GM19193 (cell line): ENCODE data around the gene VSX2.

Experiments used
- POLR2A ChIP-seq: IDR thresholded peaks from 4 replicates; pipeline ENCODE4 v1.6.1; 2011; ENCODE audit not compliant: insufficient read depth, insufficient read length; ENCODE audit errors: extremely low read depth

The VSX2 gene

DNA sequence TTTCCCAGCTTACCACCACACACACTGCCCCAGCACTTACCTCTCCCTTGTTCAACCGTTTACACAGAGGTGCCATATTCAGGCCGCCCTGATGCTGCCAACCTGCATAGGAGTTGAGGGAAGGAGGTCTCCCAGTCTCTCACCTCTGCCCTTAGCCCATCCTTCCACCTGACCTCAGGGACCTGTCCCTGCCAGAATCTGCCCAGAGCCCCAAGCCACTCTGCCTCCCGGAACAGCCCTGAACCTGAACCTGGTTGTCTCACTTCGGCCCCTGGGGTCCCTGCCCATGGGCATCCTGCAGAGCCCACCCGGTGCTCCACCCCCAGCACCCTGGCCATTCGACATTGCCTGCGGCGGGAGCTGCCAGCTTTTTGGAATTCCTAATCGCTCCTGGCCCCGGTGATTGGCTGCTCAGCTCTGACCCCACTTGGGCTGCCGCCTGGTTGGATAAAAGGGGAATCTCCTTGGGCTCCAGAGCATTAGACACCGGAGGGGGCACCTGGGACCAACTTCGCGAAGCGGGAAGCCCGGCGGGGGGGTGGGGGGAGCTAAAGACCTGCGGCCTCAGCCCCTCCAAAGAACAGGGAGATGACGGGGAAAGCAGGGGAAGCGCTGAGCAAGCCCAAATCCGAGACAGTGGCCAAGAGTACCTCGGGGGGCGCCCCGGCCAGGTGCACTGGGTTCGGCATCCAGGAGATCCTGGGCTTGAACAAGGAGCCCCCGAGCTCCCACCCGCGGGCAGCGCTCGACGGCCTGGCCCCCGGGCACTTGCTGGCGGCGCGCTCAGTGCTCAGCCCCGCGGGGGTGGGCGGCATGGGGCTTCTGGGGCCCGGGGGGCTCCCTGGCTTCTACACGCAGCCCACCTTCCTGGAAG is at the start of gene VSX2:
Gene VSX2 (plus strand): TSS at position 476 of the 874 bp plus-strand sequence. CDS start 113 bp downstream, at position 589.
- TF ChIP-seq POLR2A = no peak

DNA sequence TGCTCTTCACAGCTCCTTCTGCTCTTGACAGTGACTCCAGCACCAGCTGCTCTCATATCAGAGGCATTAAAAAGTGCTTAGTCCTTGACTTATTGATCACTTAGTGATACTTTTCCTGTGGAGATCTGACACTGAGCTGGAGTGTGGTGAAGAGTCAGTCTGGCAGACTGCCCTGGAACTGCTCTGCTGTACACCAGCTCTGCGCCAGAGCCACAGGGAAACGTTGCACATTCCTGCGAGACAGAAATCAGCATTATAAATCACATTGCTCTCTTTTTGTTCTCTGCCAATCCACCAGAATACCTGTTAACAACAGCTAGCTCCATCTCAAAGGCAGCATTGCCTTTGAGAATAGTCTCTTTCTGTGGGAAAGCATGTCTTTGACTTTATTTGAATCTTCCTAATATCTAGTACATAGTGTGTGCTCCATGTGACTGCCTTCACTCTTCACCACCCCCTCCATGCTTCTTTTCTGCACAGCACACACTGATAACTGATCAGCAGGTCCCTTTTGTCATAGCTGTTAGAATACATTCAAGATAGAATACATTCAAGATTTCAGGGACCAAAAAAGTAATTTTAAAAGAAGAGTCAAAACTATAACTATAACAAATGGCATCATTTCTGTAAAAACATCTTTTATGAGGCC is 48.2 kb upstream of the VSX2 start:
- TF ChIP-seq POLR2A = no peak

DNA sequence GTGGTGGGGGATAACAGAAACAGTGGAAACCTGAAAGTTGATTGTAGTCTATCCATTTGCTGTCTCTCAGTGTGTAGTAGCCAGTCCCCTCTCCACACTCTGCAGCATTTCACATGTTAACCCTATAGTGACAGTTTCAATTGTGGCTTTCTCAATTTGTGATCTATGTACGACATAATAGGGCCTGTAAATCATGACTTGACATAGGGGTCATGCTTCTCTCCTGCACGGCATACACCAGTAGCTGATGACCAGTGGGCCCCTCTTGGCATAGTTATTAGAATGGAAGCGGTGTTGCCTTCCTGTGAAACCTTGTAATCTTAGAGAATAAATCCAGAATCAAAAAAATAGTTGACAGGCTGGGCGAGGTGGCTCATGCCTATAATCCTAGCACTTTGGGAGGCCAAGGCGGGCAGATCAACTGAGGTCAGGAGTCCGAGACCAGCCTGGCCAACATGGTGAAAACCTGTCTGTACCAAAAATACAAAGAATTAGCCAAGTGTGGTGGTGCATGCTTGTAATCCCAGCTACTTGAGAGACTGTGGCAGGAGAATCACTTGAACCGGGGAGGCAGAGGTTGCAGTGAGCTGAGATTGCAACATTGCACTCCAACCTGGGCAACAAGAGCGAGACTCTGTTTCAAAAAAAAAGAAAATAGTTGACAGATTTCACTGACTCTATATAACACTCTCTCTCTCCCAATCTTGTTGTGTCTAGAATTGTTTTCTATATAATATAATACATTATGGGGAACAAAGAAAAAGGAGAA is 44.6 kb upstream of the VSX2 start:
- no peak for TF ChIP-seq POLR2A

DNA sequence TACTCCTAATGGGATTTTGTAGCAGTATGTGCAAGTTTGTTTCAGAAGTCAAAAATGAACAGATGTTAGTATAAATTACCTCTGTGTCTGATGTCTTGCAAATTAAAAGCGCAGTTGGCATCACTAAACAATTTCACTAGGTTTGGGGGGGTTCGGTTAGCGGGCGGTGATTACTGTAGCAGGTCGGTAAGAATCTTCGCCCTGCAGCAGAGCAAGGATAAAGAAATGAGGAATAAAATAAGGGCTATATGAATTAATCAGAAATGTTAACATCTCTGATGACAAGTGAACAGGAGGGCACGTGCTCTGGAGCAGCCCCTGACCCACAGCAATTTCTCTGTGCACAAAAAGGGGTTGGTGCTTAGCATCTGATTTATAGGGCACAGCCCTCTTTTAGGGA is 43.6 kb upstream of the VSX2 start:
- TF ChIP-seq POLR2A = no peak

DNA sequence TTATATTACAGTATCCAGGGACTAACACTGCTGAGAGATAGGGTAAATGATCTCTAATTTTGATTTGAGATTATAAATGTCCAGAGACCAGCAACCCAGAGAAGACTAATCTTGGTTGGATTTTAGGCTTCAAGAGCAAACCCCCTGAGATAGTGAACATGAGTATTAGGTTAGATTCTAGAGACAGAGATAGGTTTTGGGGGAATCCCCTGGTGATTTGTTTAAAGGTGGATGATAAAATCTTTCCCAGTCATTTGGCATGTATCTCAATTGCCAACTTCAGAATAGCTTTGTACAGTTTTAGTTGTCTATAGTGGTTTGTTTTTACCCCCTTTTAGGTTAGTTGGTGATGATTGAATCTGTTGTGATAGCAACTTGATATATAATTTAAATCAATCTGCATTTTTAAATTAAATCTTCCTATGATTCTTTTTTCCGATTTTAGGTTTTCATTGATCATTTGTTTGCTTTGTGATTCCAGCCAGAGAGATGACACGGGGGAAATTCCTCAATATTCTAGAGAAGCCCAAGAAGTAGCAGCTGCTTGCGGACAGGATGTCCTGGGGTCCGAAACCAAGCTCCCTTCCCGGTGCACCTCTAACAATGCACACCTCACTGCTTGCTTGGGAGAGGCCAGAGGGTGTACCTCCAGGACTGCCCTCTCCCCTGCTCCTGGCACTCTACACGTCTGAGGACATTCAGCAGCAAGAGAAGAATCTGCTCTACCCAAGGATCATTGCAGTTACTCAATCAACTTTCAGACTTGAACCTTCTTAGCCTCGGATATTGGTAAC is 40.6 kb upstream of the VSX2 start:
- TF ChIP-seq POLR2A = no peak

DNA sequence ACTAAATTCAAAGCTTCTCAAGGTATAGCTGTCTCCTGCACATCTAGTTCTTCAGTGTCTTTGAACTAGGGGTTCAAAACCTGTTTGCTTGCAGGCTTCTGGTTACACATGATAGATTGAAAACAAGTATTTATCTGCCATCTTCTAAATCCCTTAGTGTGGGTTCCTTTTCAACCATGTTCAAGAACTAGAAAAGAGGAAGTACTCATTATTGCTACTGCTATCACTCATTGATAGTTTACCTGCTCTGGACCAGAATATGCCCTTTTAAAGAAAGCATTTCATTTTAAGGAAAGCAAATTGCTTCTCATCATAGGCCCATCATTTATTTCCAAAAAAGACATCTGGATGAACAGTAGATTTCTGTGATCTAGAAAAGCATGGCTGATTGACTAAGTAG is 37.1 kb upstream of the VSX2 start:
- TF ChIP-seq POLR2A = no peak

DNA sequence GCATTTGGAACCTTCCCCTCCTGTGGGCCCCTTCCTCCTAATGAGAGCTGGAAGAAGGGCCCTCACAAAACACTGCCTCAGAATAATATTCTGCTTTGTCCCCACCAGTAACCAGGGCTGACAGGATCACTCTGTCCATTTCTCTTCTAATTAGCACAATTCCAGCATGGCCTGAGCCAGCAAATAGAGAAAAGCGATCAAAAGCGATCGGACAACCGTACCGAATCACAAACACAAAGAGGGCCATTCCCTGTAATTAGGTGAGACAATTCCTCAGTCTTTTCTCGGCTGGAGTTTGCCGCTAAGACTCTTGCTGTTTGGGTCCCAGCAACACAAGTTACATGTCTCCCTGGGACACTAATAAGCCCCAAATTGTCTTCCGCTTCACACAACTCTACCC is 35.6 kb upstream of the VSX2 start:
- no peak for TF ChIP-seq POLR2A

DNA sequence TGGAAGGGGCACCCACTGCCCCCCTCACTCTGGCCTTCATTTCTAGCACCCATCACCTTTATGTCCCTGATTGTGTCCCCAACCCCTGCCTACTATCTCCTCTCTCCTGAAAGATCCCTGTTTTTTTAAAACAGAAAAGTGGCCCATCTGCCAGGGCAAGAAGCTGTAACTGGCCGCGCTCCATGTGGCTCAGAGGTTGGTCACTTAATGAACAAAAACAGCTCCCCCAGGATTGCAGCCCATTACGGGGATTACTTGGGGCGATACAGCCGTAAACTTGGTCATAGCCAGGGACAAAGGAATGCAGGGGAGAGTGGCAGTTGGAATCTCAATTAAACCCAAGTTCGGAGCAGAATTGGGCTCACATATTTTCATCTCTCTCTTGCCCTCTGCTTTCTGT is 34.8 kb upstream of the VSX2 start:
- no peak for TF ChIP-seq POLR2A

DNA sequence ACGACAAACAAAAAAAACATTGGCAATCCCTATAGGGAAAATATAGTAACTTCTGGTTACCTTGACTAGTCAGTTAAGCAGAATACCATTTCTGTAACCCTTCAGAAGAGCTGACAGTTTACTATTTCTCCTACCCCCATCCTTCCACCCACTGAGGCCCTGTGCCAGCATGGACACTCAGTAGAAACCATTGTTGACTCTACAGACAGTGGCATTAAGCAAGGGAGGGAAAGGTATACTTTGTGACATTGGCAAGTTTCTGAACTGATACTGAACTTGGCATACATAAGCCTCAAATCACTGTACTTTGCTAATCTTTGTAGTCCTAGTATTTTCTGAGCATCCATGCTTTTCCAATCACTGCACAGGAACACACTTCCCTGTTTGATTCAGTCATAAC is 33.4 kb upstream of the VSX2 start:
- TF ChIP-seq POLR2A = no peak

DNA sequence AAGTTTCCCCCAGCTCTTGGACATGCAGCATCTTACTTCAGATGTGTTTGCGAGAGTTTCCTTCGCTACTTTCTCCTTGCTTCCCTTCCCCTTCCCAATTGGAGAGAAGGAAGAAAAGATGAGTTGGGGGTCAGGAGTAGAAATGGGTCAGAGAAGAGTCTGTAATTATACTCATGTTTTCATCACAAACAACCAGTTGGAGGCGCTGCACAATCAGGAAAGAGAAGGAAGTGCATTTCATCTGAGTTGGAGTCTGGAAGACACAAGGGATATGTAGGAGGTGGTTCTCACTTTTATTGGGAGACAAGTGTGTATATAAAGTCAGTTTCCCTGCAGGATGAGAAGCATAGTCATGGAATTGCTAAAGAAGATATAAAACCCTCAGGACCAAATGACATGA is 31.3 kb upstream of the VSX2 start:
- no peak for TF ChIP-seq POLR2A

DNA sequence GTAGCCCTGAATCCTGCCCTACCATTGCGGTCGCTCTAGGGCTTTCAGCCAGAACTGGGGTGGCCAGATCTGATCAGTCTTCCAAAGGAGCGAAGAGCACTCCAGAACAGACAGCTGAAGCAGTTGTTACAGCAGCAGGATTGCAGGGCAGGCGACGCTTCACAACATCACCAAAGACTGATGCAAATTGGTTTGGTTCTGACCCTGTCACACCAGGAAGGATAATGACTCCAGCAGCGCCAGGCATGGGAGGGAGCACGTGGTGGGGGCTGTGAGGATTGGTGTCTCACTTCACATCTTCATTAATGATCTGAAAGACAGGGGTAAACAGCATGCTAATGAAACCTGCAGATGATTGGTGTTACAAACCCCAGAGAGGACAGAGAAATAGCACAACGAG is 30.6 kb upstream of the VSX2 start:
- TF ChIP-seq POLR2A = no peak

DNA sequence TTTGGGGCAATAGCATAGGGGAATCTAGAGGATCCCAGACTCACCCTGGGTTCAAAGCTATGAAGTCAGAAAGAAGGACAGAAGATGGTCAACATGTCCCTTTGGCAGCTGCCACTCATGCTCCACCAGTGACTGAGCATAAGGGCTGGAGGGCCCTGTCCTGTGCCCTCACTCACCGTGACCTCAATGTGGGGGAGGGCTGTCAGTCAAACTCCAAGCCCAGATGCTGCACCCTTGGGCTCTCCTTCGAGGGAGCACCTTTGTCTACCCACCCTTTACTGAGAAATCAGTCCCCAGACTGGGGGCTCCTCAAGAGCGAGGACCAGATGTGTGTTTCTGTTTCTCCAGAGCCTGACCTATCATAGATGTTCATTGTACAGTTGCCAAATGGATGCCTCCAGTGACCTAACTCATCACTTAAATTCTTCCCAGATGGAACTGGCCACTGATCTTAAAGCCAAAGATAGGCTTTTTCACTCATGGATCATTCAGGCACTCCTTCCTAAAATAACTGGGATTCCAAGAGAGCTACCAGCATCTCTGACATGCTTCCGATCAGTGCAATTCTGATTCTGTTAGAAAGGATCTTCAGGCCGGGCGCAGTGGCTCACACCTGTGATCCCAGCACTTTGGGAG is 27.2 kb upstream of the VSX2 start:
- no peak for TF ChIP-seq POLR2A

DNA sequence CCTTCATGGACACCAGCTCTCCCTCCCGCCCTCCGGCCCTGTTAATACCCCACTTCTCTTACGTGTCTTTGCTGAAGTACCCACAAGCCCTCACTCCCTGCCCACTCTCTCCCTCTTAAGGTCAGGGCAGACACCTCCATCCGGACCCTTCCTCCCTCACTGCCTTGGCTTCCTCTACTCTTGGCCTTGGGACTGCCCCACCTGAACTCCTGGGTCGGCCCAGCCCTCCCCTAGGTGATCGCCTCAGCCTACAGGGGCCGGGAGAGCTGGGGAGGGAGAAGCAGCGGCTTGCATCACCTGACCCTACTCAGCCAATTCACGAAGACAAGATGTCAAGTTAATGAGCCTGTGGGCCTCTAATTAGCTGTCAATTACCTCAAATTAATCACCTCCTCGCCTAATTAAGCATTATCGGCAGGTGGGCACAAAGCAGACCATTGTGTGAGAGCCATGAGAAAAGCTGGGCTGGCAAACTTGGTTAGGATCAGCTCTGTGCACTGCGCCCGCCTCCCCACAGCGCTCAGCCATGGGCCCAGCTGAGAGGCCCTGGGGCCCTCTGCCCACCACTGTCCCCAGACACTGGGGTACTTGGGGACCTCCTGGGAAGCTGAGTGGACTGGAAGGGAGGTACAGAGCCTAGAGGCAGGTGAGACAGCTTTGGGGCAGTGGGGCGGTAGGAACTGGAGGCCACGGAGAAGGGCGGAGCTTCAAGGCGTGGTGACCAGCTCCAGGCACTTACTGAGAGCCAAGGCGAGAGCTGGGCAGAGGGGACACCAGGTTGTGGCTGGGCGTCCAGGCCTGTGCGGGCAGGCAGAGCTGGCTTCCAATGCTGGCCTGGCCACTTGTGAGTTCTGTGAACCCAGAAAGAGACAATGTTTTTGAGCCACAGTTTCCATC is 25.1 kb upstream of the VSX2 start:
- no peak for TF ChIP-seq POLR2A
